Panc1 (cell line): ENCODE results near the gene RYR3.

Source experiments
- POLR2AphosphoS5 ChIP-seq: IDR thresholded peaks from 2 replicates; pipeline ENCODE4 v1.6.1; 2012; ENCODE audit warnings: mild to moderate bottlenecking, low read depth, low read length, moderate library complexity
- TCF7L2 ChIP-seq: IDR thresholded peaks from 2 replicates; pipeline ENCODE4 v1.6.1; 2011; ENCODE audit warnings: mild to moderate bottlenecking, low read depth, low read length, inconsistent platforms
- TF ChIP-seq, protein P1 (sequence below): fragments of 450-650 bp; IDR thresholded peaks from 2 replicates; pipeline ENCODE4 v1.5.1; 2017; ENCODE audit warnings: mild to moderate bottlenecking
- TF ChIP-seq, protein P2 (sequence below), 2 experiments: IDR thresholded peaks; 2 replicates each; pipeline ENCODE4 v1.6.1; 2011 to 2012; ENCODE audit warnings: low read depth in 2 of 2, control low read depth in 1 of 2, low read length in 1 of 2, mild to moderate bottlenecking in 1 of 2, moderate library complexity in 1 of 2; ENCODE audit not compliant: insufficient read depth in 1 of 2

DNA sequence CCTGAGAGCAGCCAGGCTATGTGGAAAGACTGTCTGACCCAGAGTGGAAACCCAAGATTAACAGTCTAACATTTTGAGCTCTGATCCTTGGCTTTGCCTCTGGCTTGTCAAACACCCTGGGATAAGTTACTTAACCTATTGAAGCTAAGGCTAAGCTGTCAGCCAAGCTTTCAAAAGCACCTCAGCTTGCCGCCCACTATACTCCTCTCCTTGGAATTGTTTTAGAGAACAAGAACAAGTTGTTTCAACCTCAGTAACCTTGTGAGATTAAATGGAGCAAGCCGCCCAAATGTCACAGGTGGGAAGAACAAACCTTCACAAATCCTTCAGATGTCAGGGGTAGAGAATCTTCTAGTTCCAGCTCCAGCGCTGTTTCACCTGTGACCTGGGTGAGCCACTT, 235.1 kb downstream of the RYR3 start:
- no peak for TF ChIP-seq POLR2AphosphoS5
- TF ChIP-seq, protein P1, sequence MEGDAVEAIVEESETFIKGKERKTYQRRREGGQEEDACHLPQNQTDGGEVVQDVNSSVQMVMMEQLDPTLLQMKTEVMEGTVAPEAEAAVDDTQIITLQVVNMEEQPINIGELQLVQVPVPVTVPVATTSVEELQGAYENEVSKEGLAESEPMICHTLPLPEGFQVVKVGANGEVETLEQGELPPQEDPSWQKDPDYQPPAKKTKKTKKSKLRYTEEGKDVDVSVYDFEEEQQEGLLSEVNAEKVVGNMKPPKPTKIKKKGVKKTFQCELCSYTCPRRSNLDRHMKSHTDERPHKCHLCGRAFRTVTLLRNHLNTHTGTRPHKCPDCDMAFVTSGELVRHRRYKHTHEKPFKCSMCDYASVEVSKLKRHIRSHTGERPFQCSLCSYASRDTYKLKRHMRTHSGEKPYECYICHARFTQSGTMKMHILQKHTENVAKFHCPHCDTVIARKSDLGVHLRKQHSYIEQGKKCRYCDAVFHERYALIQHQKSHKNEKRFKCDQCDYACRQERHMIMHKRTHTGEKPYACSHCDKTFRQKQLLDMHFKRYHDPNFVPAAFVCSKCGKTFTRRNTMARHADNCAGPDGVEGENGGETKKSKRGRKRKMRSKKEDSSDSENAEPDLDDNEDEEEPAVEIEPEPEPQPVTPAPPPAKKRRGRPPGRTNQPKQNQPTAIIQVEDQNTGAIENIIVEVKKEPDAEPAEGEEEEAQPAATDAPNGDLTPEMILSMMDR: no peak
- TF ChIP-seq, protein P2, sequence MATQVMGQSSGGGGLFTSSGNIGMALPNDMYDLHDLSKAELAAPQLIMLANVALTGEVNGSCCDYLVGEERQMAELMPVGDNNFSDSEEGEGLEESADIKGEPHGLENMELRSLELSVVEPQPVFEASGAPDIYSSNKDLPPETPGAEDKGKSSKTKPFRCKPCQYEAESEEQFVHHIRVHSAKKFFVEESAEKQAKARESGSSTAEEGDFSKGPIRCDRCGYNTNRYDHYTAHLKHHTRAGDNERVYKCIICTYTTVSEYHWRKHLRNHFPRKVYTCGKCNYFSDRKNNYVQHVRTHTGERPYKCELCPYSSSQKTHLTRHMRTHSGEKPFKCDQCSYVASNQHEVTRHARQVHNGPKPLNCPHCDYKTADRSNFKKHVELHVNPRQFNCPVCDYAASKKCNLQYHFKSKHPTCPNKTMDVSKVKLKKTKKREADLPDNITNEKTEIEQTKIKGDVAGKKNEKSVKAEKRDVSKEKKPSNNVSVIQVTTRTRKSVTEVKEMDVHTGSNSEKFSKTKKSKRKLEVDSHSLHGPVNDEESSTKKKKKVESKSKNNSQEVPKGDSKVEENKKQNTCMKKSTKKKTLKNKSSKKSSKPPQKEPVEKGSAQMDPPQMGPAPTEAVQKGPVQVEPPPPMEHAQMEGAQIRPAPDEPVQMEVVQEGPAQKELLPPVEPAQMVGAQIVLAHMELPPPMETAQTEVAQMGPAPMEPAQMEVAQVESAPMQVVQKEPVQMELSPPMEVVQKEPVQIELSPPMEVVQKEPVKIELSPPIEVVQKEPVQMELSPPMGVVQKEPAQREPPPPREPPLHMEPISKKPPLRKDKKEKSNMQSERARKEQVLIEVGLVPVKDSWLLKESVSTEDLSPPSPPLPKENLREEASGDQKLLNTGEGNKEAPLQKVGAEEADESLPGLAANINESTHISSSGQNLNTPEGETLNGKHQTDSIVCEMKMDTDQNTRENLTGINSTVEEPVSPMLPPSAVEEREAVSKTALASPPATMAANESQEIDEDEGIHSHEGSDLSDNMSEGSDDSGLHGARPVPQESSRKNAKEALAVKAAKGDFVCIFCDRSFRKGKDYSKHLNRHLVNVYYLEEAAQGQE (IDR thresholded peaks at IDR 0.05; ENCODE audit: insufficient read depth in 1 of 2, low read depth in 2 of 2, low read length in 1 of 2): no peak
- no peak for TF ChIP-seq TCF7L2
